ENCODE measurements around the gene COX5A. TPM values are rescaled to one million over a fixed set of nuclear protein-coding genes. Genes with fewer than 3 reads are reported as not detected.
A peak's percentile ranks its signal among the peaks of the same experiment; 100 is the strongest.

The COX5A gene
- total RNA-seq, result 172 TPM

GRCh38 chr15:74937590-74938371 lies at the start of gene COX5A:
Gene COX5A, minus strand, starts transcription at chr15:74938073. Its CDS starts 59 bp downstream, at chr15:74938014.
- DNase-seq (ENCODE audit: low spot score), result peak; percentile 92

GRCh38 chr15:74983725-74984231 lies 45.9 kb upstream of the COX5A start:
- no peak for DNase-seq (ENCODE audit: low spot score)

- no peak for DNase-seq (ENCODE audit: low spot score)
Measured at GRCh38 chr15:74982183-74982582, 44.3 kb upstream of the COX5A start.

GRCh38 chr15:74978503-74978902 lies 40.6 kb upstream of the COX5A start:
- DNase-seq (ENCODE audit: low spot score), result no peak

GRCh38 chr15:74978077-74978476 lies 40.2 kb upstream of the COX5A start:
- no peak for DNase-seq (ENCODE audit: low spot score)

GRCh38 chr15:74977599-74977998 lies 39.7 kb upstream of the COX5A start:
- no peak for DNase-seq (ENCODE audit: low spot score)

GRCh38 chr15:74976159-74976558 lies 38.3 kb upstream of the COX5A start:
- DNase-seq (ENCODE audit: low spot score), result no peak

GRCh38 chr15:74967670-74968069 lies 29.8 kb upstream of the COX5A start:
- no peak for DNase-seq (ENCODE audit: low spot score)

GRCh38 chr15:74964794-74965193 lies 26.9 kb upstream of the COX5A start:
- DNase-seq (ENCODE audit: low spot score), result no peak

GRCh38 chr15:74963213-74963612 lies 25.3 kb upstream of the COX5A start:
- DNase-seq (ENCODE audit: low spot score), result no peak

- DNase-seq (ENCODE audit: low spot score), result no peak
Measured at GRCh38 chr15:74962671-74963070, 24.8 kb upstream of the COX5A start.

- DNase-seq (ENCODE audit: low spot score), result no peak
Measured at GRCh38 chr15:74962219-74962618, 24.3 kb upstream of the COX5A start.

- DNase-seq (ENCODE audit: low spot score), result no peak
Measured at GRCh38 chr15:74961616-74962015, 23.7 kb upstream of the COX5A start.

GRCh38 chr15:74960995-74961588 lies 23.2 kb upstream of the COX5A start:
- DNase-seq (ENCODE audit: low spot score), result no peak

GRCh38 chr15:74960286-74960685 lies 22.4 kb upstream of the COX5A start:
- no peak for DNase-seq (ENCODE audit: low spot score)

- DNase-seq (ENCODE audit: low spot score), result no peak
Measured at GRCh38 chr15:74959586-74959939, 21.7 kb upstream of the COX5A start.

GRCh38 chr15:74958908-74959585 lies 21.2 kb upstream of the COX5A start:
- DNase-seq (ENCODE audit: low spot score), result no peak

GRCh38 chr15:74958320-74958907 lies 20.5 kb upstream of the COX5A start:
- DNase-seq (ENCODE audit: low spot score), result peak; percentile 68

- DNase-seq (ENCODE audit: low spot score), result no peak
Measured at GRCh38 chr15:74957476-74958035, 19.7 kb upstream of the COX5A start.

- DNase-seq (ENCODE audit: low spot score), result peak; percentile 79
Measured at GRCh38 chr15:74956648-74957475, 19.0 kb upstream of the COX5A start, which contains the start of gene RPP25. Gene RPP25, minus strand, starts transcription at chr15:74956772. Its CDS starts 189 bp downstream, at chr15:74956583.
